IMR-90 (cell line): ENCODE data around the gene PTHLH. TPM values are rescaled to one million over a fixed set of nuclear protein-coding genes. Genes with fewer than 3 reads are reported as not detected.

Source experiments
- ATAC-seq: fragments of 200-7000 bp; cut with Tn5 transposase; 2 replicates; pipeline ENCODE4 v1.9.1; 2020; ENCODE audit warnings: low read depth, mild to moderate bottlenecking, moderate library complexity
- BruUV-seq: library from RNA; stranded (reverse); fragments of 400-500 nt; replicated peaks from 2 replicates; lab custom pipeline; 2021; lab: Mats Ljungman, UMichigan
- CTCF ChIA-PET: fragments of 300-600 bp; formaldehyde crosslinking; extraction: SDS; loops from one replicate; lab custom pipeline; 2021; ENCODE audit warnings: antibody characterized with exemption; lab: Yijun Ruan, JAX
- POLR2A ChIA-PET: fragments of 300-600 bp; sonication (Branson Sonifier 250); formaldehyde crosslinking; loops from one replicate; lab custom pipeline; 2022; ENCODE audit warnings: antibody characterized with exemption; ENCODE audit not compliant: unreplicated experiment; lab: Charles Lee
- DNase-seq: peaks from one replicate; pipeline ENCODE4 v3.0.0; 2013
- H2AFZ ChIP-seq: replicated peaks from 2 replicates; pipeline ENCODE3; 2013; ENCODE audit warnings: low read length, mild to moderate bottlenecking; ENCODE audit not compliant: poor library complexity
- H2AK5ac ChIP-seq: 2 replicates; pipeline ENCODE4 v1.6.1; 2013; ENCODE audit warnings: low read depth, low read length, inconsistent platforms
- H2AK9ac ChIP-seq: replicated peaks from 2 replicates; pipeline ENCODE3; 2013; ENCODE audit warnings: mild to moderate bottlenecking, low read depth, low read length, moderate library complexity; ENCODE audit not compliant: poor library complexity
- H2BK120ac ChIP-seq: 2 replicates; pipeline ENCODE4 v1.6.1; 2013; ENCODE audit warnings: low read depth, low read length, inconsistent platforms
- H2BK15ac ChIP-seq: 3 replicates; pipeline ENCODE4 v1.6.1; 2013; ENCODE audit warnings: low read depth, low read length, inconsistent platforms
- H2BK20ac ChIP-seq: 2 replicates; pipeline ENCODE4 v1.6.1; 2013; ENCODE audit warnings: low read depth, mild to moderate bottlenecking, inconsistent platforms, low read length, moderate library complexity
- H2BK5ac ChIP-seq: 2 replicates; pipeline ENCODE4 v1.6.1; 2013; ENCODE audit warnings: mild to moderate bottlenecking, low read depth, low read length, inconsistent platforms; ENCODE audit not compliant: poor library complexity, severe bottlenecking
- H3K14ac ChIP-seq: replicated peaks from 2 replicates; pipeline ENCODE4 v1.6.1; 2013; ENCODE audit warnings: low read depth, low read length, inconsistent platforms
- H3K18ac ChIP-seq: 2 replicates; pipeline ENCODE4 v1.6.1; 2013; ENCODE audit warnings: low read depth, low read length, control low read depth
- H3K23ac ChIP-seq: 2 replicates; pipeline ENCODE4 v1.6.1; 2013; ENCODE audit warnings: low read depth, low read length, inconsistent platforms
- H3K27ac ChIP-seq: 2 replicates; pipeline ENCODE4 v1.5.1; 2013; ENCODE audit warnings: mild to moderate bottlenecking, control low read depth, low read length; ENCODE audit not compliant: insufficient read depth
- H3K27me3 ChIP-seq: 2 replicates; pipeline ENCODE4 v1.6.1; 2013; ENCODE audit warnings: low read length; ENCODE audit not compliant: control insufficient read depth, insufficient read depth
- H3K36me3 ChIP-seq: 2 replicates; pipeline ENCODE4 v1.6.1; 2013; ENCODE audit warnings: low read length, mixed read lengths; ENCODE audit not compliant: control insufficient read depth, insufficient read depth
- H3K4ac ChIP-seq: 2 replicates; pipeline ENCODE4 v1.6.1; 2013; ENCODE audit warnings: low read depth, low read length, inconsistent platforms
- H3K4me1 ChIP-seq: 2 replicates; pipeline ENCODE4 v1.6.1; 2013; ENCODE audit warnings: low read length, mixed read lengths; ENCODE audit not compliant: control insufficient read depth, insufficient read depth
- H3K4me2 ChIP-seq: 2 replicates; pipeline ENCODE4 v1.6.1; 2013; ENCODE audit warnings: low read depth, mild to moderate bottlenecking, control low read depth, low read length, moderate library complexity
- H3K4me3 ChIP-seq: 2 replicates; pipeline ENCODE4 v1.5.1; 2013; ENCODE audit warnings: low read depth, mild to moderate bottlenecking, control low read depth, low read length, moderate library complexity; ENCODE audit not compliant: insufficient read depth
- H3K56ac ChIP-seq: 2 replicates; pipeline ENCODE4 v1.6.1; 2013; ENCODE audit warnings: low read length, inconsistent platforms; ENCODE audit not compliant: insufficient read depth; ENCODE audit errors: extremely low read depth
- H3K79me1 ChIP-seq, 2 experiments: 2 replicates each; pipeline ENCODE4 v1.6.1; 2013; ENCODE audit warnings: low read length in 2 of 2, inconsistent platforms in 1 of 2, low read depth in 1 of 2
- H3K9ac ChIP-seq: 2 replicates; pipeline ENCODE4 v1.6.1; 2013; ENCODE audit warnings: low read depth, low read length, control low read depth
- H3K9me1 ChIP-seq: 2 replicates; pipeline ENCODE4 v1.6.1; 2013; ENCODE audit warnings: low read length, inconsistent platforms; ENCODE audit not compliant: insufficient read depth
- H3K9me3 ChIP-seq: 2 replicates; pipeline ENCODE4 v1.6.1; 2013; ENCODE audit warnings: low read length; ENCODE audit not compliant: control insufficient read depth, insufficient read depth
- H4K20me1 ChIP-seq: 2 replicates; pipeline ENCODE4 v1.6.1; 2013; ENCODE audit warnings: low read length, inconsistent platforms; ENCODE audit not compliant: insufficient read depth
- H4K5ac ChIP-seq: 2 replicates; pipeline ENCODE4 v1.6.1; 2013; ENCODE audit warnings: mild to moderate bottlenecking, low read depth, low read length, control low read depth
- H4K8ac ChIP-seq, 2 experiments: 2 replicates each; pipeline ENCODE4 v1.6.1; 2013; ENCODE audit warnings: low read depth in 2 of 2, low read length in 2 of 2, control low read depth in 1 of 2, inconsistent platforms in 1 of 2
- H4K91ac ChIP-seq: 2 replicates; pipeline ENCODE4 v1.6.1; 2013; ENCODE audit warnings: low read depth, low read length, inconsistent platforms; ENCODE audit not compliant: insufficient read depth
- ELK1 ChIP-seq: fragments of 150-350 bp; IDR thresholded peaks from 2 replicates; pipeline ENCODE4 v1.6.1; 2016; ENCODE audit warnings: low read depth, mild to moderate bottlenecking, low read length, moderate library complexity, borderline replicate concordance
- MAZ ChIP-seq: IDR thresholded peaks from 2 replicates; pipeline ENCODE4 v1.6.1; 2012; ENCODE audit warnings: low read depth, mild to moderate bottlenecking, low read length, improper control_type of control experiment, moderate library complexity, borderline replicate concordance
- RAD21 ChIP-seq: IDR thresholded peaks from 2 replicates; pipeline ENCODE4 v1.6.1; 2012; ENCODE audit warnings: low read length, improper control_type of control experiment
- USF2 ChIP-seq: fragments of 150-350 bp; IDR thresholded peaks from 2 replicates; pipeline ENCODE4 v1.6.1; 2017; ENCODE audit warnings: mild to moderate bottlenecking, antibody characterized with exemption, low read length, low read depth
- whole genome bisulfite sequencing, 2 experiments: methylation state at CpG; one replicate each; pipeline versions ENCODE4 v1.1.5 to v1.1.7; 2013; ENCODE audit warnings: missing lambda C conversion rate in 2 of 2; ENCODE audit not compliant: insufficient read length in 1 of 2; ENCODE audit errors: extremely low coverage in 2 of 2; 5-methylcytosine and 5-hydroxymethylcytosine counted together
- dilution Hi-C: fragments of 300-500 bp; cut with HindIII; formaldehyde crosslinking; loops from one replicate; pipeline ENCODE4 v1.14.3; 2018; ENCODE audit warnings: low sequenced_read_pairs; ENCODE audit not compliant: unreplicated experiment
- in situ Hi-C: fragments of 300-500 bp; cut with MboI; formaldehyde crosslinking; loops from 3 replicates; pipeline ENCODE4 v1.14.3; 2019; ENCODE audit warnings: low sequenced_read_pairs, inconsistent platforms, mixed read lengths
- intact Hi-C: fragments of 100-400 bp; cut with micrococcal nuclease; formaldehyde crosslinking; loops from 2 replicates; pipeline ENCODE4 v1.10.0; 2022
- polyA plus RNA-seq, 3 experiments: library from polyadenylated mRNA; depleted of rRNA; stranded (reverse); fragments of >200 nt; gene quantifications; 2 replicates each; pipeline ENCODE4 v1.2.3, GENCODE V29; 2012; ENCODE audit warnings: low replicate concordance in 1 of 3
- total RNA-seq: library from RNA; depleted of rRNA; stranded (reverse); fragments of >200 nt; gene quantifications from 2 replicates; pipeline ENCODE4 v1.2.3, GENCODE V29; 2012

PTHLH gene
- total and polyA plus RNA-seq, 2 of the 4 experiments (the other 2 are of a cell fraction): 0.36 to 1.3 TPM

GRCh38 chr12:27964123-27964522 lies 8.4 kb downstream of the PTHLH start:
- ChIA-PET POLR2A (no interaction called here), CTCF (interaction anchor here (0.7 kb wide), 1 partner anchor 143 kb away, joined by 3 read pairs; no protein-coding TSS in a partner anchor)
- no peak overlapping the region for H2BK120ac ChIP-seq
- H3K4me3 ChIP-seq: no peak overlapping the region
- H3K14ac ChIP-seq: no peak overlapping the region
- H3K27me3 ChIP-seq: no peaks in the 10 kb centered on the region
- H2BK15ac ChIP-seq: no peak overlapping the region
- H2AK5ac ChIP-seq: no peak overlapping the region
- H4K91ac ChIP-seq: no peak overlapping the region
- H2AK9ac ChIP-seq: no peak overlapping the region
- H3K23ac ChIP-seq: no peak overlapping the region
- no peak overlapping the region for H4K8ac ChIP-seq
- DNase-seq (peak; percentile 42), ATAC-seq (no peak)
- no peaks in the 10 kb centered on the region for H3K9me3 ChIP-seq
- H4K5ac ChIP-seq: no peak overlapping the region
- H3K9ac ChIP-seq: no peak overlapping the region
- H3K79me1 ChIP-seq: no peaks in the 10 kb centered on the region
- no CpG with 5 or more reads among the region's 4 CpGs for WGBS, 2 experiments
- H3K4ac ChIP-seq: no peak overlapping the region
- no TSS peak for BruUV-seq
- in situ Hi-C loops (loop anchor here (10.0 kb wide), 1 partner anchor 211 kb away; no protein-coding TSS in a partner anchor), dilution Hi-C loops (no loop called here), intact Hi-C loops (loop anchor here (10.0 kb wide), 1 partner anchor 1031 kb away; no protein-coding TSS in a partner anchor)
- no peak overlapping the region for H3K27ac ChIP-seq
- H2BK5ac ChIP-seq: no peak overlapping the region
- H3K9me1 ChIP-seq: peaks cover 3% of the 10 kb centered on the region; the same call in 1 of the 2 replicates
- no peak overlapping the region for H3K56ac ChIP-seq
- H3K18ac ChIP-seq: no peak overlapping the region; the same call in 1 of the 2 replicates
- H2AFZ ChIP-seq: no peak overlapping the region
- H3K4me1 ChIP-seq: peaks cover 5% of the 10 kb centered on the region
- H3K36me3 ChIP-seq: no peaks in the 10 kb centered on the region
- H4K20me1 ChIP-seq: no peaks in the 10 kb centered on the region
- H3K4me2 ChIP-seq: no peak overlapping the region
- H2BK20ac ChIP-seq: no peak overlapping the region
- no peak for TF ChIP-seq USF2
- TF ChIP-seq RAD21: no peak
- no peak for TF ChIP-seq MAZ
- TF ChIP-seq ELK1: no peak
